CD4-positive, alpha-beta T cell treated with Interleukin-1 beta for 1 hour (primary cell): ENCODE results near the gene PRPF40A.
A peak's percentile ranks its signal among the peaks of the same experiment; 100 is the strongest.
"Not testable (repeated sequence)": the region's sequence is repeated elsewhere in the genome, so short reads cannot be mapped to it uniquely, and the experiment has no call there.

Experiments used
- DNase-seq, 2 donors: peaks; one replicate each; pipeline ENCODE4 v3.0.0-alpha.2; 2020 to 2022

PRPF40A gene

GRCh38 chr2:152717228-152718075 is at the start of gene PRPF40A:
Gene PRPF40A, minus strand, starts transcription at chr2:152717461. Its CDS starts 22 bp downstream, at chr2:152717439.
- peak; percentile 99 for DNase-seq

GRCh38 chr2:152766928-152767327 is 49.7 kb upstream of the PRPF40A start:
- DNase-seq, result no peak

- DNase-seq, result no peak
Observed at GRCh38 chr2:152763651-152764050, 46.4 kb upstream of the PRPF40A start.

GRCh38 chr2:152763208-152763607 is 45.9 kb upstream of the PRPF40A start:
- not testable (repeated sequence) for DNase-seq

GRCh38 chr2:152762202-152762601 is 44.9 kb upstream of the PRPF40A start:
- no peak for DNase-seq

- no peak for DNase-seq
Observed at GRCh38 chr2:152761214-152761613, 44.0 kb upstream of the PRPF40A start.

- no peak for DNase-seq
Observed at GRCh38 chr2:152759290-152760072, 42.2 kb upstream of the PRPF40A start.

GRCh38 chr2:152755029-152755428 is 37.8 kb upstream of the PRPF40A start:
- no peak for DNase-seq

GRCh38 chr2:152747751-152748150 is 30.5 kb upstream of the PRPF40A start:
- DNase-seq, result not testable (repeated sequence)

- peak in 1 of 2 donors; percentile 16 for DNase-seq
Observed at GRCh38 chr2:152743002-152743401, 25.7 kb upstream of the PRPF40A start.

GRCh38 chr2:152740743-152741328 is 23.6 kb upstream of the PRPF40A start:
- DNase-seq, result peak in 1 of 2 donors; percentile 68

- DNase-seq, result not testable (repeated sequence)
Observed at GRCh38 chr2:152739705-152740104, 22.4 kb upstream of the PRPF40A start.

GRCh38 chr2:152738438-152738837 is 21.2 kb upstream of the PRPF40A start:
- no peak for DNase-seq

- not testable (repeated sequence) for DNase-seq
Observed at GRCh38 chr2:152737509-152737908, 20.2 kb upstream of the PRPF40A start.

- peak; percentile 38 to 66 for DNase-seq
Observed at GRCh38 chr2:152730591-152731333, 13.5 kb upstream of the PRPF40A start.

GRCh38 chr2:152729844-152730243 is 12.6 kb upstream of the PRPF40A start:
- peak in 1 of 2 donors; percentile 14 for DNase-seq

GRCh38 chr2:152723918-152724317 is 6.7 kb upstream of the PRPF40A start:
- DNase-seq, result no peak

- not testable (repeated sequence) for DNase-seq
Observed at GRCh38 chr2:152722639-152723038, 5.4 kb upstream of the PRPF40A start.

- DNase-seq, result no peak
Observed at GRCh38 chr2:152720794-152721193, 3.5 kb upstream of the PRPF40A start.

- DNase-seq, result peak in 1 of 2 donors; percentile 4
Observed at GRCh38 chr2:152718909-152719645, 1.8 kb upstream of the PRPF40A start.

- DNase-seq, result peak; percentile 91 to 93
Observed at GRCh38 chr2:152718076-152718908, 1.0 kb upstream of the PRPF40A start, which contains the start of gene ARL6IP6. Gene ARL6IP6, plus strand, starts transcription at chr2:152718620. Its CDS starts 5 bp downstream, at chr2:152718625.
